ENCODE data around the gene C13orf42. TPM values are rescaled to one million over a fixed set of nuclear protein-coding genes. Genes with fewer than 3 reads are reported as not detected.

The C13orf42 gene
- total and polyA plus RNA-seq, 2 experiments from 2014 or later: 9.4 to 96.5 TPM

- Histone ChIP-seq H3K4me1 (ENCODE audit: insufficient read depth) (peaks cover 44% of the 10 kb centered on the region), H2AFZ (no peak overlapping the region), H4K20me1 (replicated peaks; ENCODE audit: insufficient read depth) (no peaks in the 10 kb centered on the region), H3K27me3 (ENCODE audit: insufficient read depth) (no peaks in the 10 kb centered on the region), H3F3A (replicated peaks; ENCODE audit: low read depth) (no peaks in the 10 kb centered on the region; the same call in 1 of the 2 replicates), H3K9me2 (ENCODE audit: insufficient read depth) (peaks cover 4% of the 10 kb centered on the region), H3K4me2 (peak overlapping the region; percentile 6), H3K36me3 (ENCODE audit: insufficient read depth) (peaks cover 10% of the 10 kb centered on the region), H3K4me3 (no peak overlapping the region), H3K27ac (ENCODE audit: low read depth) (no peak overlapping the region), H3K79me2 (replicated peaks; ENCODE audit: insufficient read depth) (no peaks in the 10 kb centered on the region)
- Mint-ChIP-seq H3K4me3 (no peak overlapping the region), H3K4me1 (peaks cover 41% of the 10 kb centered on the region), H3K27me3 (ENCODE audit: insufficient read depth, low read depth, poor library complexity) (peaks cover 5% of the 10 kb centered on the region), H3K9me3 (peaks cover 29% of the 10 kb centered on the region), H3K36me3 (ENCODE audit: low read depth) (peaks cover 38% of the 10 kb centered on the region), H3K27ac (no peak overlapping the region)
- ATAC-seq (peak; percentile 90), DNase-seq (ENCODE audit: low spot score) (peak; percentile 91)
- TF ChIP-seq ZNF331 (CRISPR knock-in tag; IDR thresholded peaks at IDR 0.05; ENCODE audit: low read depth): no peak
- no peak for TF ChIP-seq ZNF114 (CRISPR knock-in tag; IDR thresholded peaks at IDR 0.05)
- no peak for TF ChIP-seq STAT1 (IDR thresholded peaks at IDR 0.05; ENCODE audit: unreplicated experiment)
- 0 out of 2 replicates have a peak, but pooled peaks have one; percentile 14 for TF ChIP-seq NANOG (IDR thresholded peaks at IDR 0.05; ENCODE audit: borderline replicate concordance)
- TF ChIP-seq, protein P1, sequence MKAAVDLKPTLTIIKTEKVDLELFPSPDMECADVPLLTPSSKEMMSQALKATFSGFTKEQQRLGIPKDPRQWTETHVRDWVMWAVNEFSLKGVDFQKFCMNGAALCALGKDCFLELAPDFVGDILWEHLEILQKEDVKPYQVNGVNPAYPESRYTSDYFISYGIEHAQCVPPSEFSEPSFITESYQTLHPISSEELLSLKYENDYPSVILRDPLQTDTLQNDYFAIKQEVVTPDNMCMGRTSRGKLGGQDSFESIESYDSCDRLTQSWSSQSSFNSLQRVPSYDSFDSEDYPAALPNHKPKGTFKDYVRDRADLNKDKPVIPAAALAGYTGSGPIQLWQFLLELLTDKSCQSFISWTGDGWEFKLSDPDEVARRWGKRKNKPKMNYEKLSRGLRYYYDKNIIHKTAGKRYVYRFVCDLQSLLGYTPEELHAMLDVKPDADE (IDR thresholded peaks at IDR 0.05): no peak
- peak; percentile 98 to 99 for TF ChIP-seq CTCF (conservative IDR thresholded peaks at IDR 0.05; ENCODE audit: low read depth in 2 of 2)
- TF ChIP-seq REST (IDR thresholded peaks at IDR 0.05; ENCODE audit: unreplicated experiment): no peak
- no peak for TF ChIP-seq ZNF462 (CRISPR knock-in tag; IDR thresholded peaks at IDR 0.05)
- TF ChIP-seq EZH2phosphoT487 (IDR thresholded peaks at IDR 0.05; ENCODE audit: unreplicated experiment): no peak
- no peak for TF ChIP-seq CREB1 (CRISPR knock-in tag; IDR thresholded peaks at IDR 0.05; ENCODE audit: low read depth)
- TF ChIP-seq POLR2AphosphoS5 (IDR thresholded peaks at IDR 0.05; ENCODE audit: low read depth): peak; percentile 32; the same call in 1 of the 2 replicates
- TF ChIP-seq JUNB (IDR thresholded peaks at IDR 0.05; ENCODE audit: unreplicated experiment): no peak
- no peak for TF ChIP-seq EZH2 (IDR thresholded peaks at IDR 0.05; ENCODE audit: low read depth, unreplicated experiment)
Measured at GRCh38 chr13:51125495-51126226, 14.6 kb upstream of the C13orf42 start.

Data from GM23338 (cell line).